GM12801 (cell line): ENCODE measurements around the gene FASLG.

Experiments used
- CTCF ChIP-seq: IDR thresholded peaks from one replicate; pipeline ENCODE4 v1.5.1; 2011; ENCODE audit warnings: control low read depth; ENCODE audit not compliant: insufficient read length; ENCODE audit errors: extremely low read depth

The FASLG gene

GRCh38 chr1:172646653-172647052 lies 12.2 kb upstream of the FASLG start:
- no peak for TF ChIP-seq CTCF

GRCh38 chr1:172647110-172647564 lies 11.8 kb upstream of the FASLG start:
- no peak for TF ChIP-seq CTCF

- no peak for TF ChIP-seq CTCF
Observed at GRCh38 chr1:172647987-172648386, 10.9 kb upstream of the FASLG start.

- TF ChIP-seq CTCF: no peak
Observed at GRCh38 chr1:172650474-172651193, 8.3 kb upstream of the FASLG start.

GRCh38 chr1:172653015-172653709 lies 5.7 kb upstream of the FASLG start:
- no peak for TF ChIP-seq CTCF

GRCh38 chr1:172654535-172654934 lies 4.4 kb upstream of the FASLG start:
- no peak for TF ChIP-seq CTCF

- no peak for TF ChIP-seq CTCF
Observed at GRCh38 chr1:172656576-172656975, 2.3 kb upstream of the FASLG start.
